Activated CD4-positive, alpha-beta T cell treated with anti-CD3 and anti-CD28 coated beads, Interleukin-2, Interleukin-4, amounts not matched to agents 100 ng/mL and 50 ng/mL, durations not matched to agents 16 hours and 8 hours (primary cell): ENCODE results near the gene STXBP4.

Source experiments
- DNase-seq: peaks from one replicate; pipeline ENCODE4 v3.0.0-alpha.2; 2020; ENCODE audit warnings: low spot score

The STXBP4 gene

DNA sequence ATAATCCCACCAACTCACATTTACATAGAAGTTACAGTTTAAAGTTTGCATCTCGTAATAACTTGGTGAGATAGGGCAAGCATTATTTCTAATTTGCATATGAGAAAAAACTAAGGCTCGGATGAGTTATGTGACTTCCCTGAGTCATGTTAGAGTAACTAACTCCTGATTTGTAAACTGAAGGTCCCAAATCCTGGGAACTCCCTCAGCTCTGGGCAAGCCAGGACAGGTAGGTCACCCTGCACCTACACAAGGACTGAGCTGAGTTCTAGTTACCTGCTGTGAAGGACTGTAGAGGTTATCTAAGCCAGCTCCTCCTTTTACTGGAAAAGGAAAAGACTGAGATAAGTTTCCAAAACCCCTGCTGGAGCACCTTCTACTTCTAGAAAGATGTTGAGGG is 204.0 kb downstream of the STXBP4 start:
- DNase-seq: no peak

DNA sequence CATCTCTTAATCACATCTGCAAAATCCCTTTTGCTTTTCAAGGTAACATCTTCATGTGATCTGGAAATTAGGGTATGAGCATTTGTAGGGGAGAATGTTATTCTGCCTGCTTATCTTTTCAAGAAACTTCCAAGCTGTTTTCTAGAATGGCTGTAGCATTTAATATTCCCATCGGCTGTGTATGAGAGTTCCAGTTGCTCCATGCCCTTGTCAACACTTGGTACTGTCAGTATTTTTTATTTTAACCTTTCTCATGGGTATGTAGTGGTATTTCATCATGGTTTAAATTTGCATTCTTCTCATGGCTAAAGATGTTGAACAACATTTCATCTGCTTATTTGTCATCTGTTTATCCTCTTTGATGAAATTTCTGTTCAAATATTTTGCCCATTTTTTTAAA is 205.6 kb downstream of the STXBP4 start:
- no peak for DNase-seq

DNA sequence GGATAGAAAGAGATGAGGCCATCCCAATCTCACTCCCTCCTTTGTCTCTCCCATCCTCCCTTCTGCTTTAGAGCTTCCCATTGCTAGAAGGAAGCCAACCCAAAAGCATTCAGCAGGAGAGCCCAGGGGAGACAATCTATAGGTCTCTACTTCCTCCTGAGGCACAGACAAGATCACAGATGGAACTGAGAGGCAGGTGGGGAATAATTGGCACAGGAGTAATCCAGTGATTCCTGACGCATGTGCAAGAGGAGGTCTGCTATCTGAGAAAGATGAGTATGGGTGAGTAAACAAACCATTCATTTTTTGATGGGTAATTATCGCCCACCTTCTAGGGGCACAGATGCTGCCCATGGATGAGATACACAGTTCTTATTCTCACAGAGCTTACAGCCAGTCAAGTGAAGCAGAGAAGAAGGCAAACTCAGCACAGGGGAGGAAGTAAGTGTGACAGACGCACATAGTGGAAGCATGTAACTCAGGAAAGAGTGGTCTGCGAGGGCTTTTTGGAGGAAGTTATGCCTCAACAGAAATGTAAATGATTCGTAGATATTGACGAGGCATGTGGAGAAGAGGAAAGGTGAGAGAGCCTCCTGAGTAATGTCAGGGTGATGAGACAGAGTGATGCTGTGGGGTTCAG is 207.3 kb downstream of the STXBP4 start:
- no peak for DNase-seq

DNA sequence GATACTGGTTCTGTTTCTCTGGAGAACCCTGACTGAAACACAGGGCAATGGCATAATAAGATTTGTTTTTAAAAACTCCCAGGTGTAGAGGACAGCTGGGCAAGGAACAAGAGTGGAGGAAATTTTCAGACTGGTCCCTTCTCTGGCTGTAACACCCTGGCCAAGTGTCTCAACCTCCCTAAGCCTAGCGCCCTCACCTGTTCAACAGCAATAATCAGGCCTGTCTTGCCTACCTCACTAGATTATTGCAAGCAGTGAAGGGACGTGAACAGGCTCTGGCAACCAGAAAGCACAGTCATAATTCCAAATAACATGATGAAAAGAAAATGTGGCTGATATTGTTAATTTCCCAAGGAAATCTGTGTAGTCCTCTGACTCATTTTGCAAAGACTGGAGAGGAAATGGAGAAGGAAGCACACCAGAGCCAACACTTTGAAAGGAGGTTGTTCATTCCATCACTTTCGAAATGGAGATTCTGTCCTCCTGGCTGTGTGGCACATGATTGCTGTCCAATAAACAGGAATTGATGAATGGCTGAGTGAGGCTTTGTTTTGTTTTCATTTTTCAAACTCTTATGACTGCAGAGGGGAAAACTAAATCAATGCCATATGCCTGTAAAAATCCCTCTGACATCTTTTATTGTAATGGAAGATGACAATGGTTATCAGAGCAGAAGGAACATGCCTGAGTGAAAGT is 208.7 kb downstream of the STXBP4 start:
- DNase-seq: no peak

DNA sequence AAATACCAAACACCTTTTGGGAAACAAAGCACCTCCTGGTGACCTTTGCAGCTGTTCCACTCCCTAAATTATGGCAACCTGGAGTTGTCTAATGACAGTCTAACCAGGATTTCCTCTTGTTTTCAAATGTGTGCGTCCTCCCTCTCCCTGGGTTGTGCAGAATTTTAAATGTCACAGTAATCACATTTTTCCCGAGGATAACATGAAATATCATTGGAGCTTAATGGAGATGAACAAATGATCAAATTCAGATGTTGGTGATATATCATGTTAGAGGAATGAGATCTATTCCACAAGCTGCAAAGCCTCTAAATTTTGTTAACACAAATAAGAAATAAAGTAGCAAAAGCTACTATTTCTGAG is 209.3 kb downstream of the STXBP4 start:
- DNase-seq: no peak

DNA sequence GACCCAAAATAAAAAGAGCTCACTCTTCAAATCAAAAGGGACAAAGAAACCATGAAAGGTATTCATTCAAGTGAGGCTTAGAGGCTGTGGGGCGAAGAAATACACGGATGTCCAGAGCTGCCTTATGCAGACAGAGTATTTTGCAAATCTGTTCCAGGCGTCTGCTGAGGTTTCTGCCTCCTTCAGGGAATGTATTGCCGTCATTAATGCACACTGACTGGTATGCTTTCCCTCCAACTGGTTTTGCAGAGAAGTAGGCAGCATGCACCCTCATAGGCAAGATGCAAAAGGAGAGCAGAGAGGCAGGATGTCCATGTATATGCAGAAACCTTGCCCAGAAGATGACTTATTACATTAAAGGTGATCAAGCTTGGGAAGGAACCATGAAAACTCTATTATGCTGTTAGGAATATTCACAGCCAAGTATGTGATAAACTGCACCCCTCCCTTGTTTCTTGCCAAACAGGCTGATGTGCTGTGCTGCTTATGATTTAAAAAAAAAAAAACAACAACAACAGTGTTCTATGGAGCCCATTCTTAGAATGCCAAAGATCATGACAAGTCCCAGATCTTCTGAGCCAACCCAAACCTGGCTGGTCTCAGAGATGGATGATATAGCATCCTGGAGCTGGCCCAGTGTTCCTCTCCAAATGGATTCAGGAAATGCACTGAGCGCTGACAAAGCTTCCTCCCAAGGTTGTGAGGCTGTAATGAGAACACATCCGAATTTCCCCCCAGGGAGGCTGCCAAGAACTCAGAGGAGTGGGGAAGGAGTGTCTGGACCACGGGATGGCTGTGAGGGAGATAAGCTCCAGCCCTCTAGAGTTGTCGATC is 218.6 kb downstream of the STXBP4 start:
- DNase-seq: no peak

DNA sequence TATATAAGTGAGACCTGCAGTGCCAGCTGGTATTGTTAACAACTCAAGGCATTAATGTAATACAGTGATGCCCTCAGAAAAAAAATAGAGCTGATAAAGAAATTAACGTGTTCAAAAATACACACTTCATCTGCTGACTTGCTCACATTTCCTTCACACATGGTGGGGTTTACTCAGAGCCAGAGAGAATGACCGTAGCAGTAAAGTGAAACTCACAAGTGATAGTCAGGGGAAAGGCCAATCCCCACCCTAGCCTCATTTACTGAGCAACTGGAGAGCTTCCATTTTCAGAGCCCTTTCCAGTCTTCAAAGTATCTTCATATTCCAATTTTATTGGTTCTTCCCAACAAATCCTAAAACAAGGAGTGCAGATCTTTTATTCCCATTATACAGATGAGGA is 222.2 kb downstream of the STXBP4 start:
- DNase-seq: no peak

DNA sequence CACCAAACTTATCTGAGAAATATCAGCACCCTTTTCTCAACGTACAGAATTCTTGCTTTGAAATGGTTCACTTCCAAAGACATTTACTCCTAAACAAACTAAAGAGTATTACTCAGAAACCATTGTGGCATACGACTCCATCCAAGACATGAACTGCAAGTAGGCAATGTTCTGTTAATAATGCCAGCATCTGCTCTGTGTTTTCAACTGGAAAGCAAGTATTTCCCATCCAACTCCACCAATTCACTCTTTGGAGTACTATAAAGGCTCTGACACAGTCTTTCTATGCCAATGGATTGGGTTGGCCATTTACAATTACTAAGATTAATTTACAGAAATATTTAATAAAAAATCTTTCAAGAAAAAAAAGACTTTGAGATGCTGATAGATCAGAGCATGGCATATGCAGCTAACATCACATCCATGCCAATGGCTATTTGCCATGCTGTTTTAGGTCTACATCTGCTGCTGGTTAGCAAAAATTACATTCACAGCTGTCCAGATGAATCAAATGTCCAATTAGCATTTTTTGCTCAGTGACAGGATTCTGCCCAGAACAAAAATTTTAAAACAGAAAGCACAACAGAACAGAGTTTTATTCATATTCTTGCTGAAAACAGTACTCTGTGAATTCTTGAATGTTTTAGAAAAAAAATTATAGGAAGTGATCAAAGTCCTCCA is 230.3 kb downstream of the STXBP4 start:
- no peak for DNase-seq

DNA sequence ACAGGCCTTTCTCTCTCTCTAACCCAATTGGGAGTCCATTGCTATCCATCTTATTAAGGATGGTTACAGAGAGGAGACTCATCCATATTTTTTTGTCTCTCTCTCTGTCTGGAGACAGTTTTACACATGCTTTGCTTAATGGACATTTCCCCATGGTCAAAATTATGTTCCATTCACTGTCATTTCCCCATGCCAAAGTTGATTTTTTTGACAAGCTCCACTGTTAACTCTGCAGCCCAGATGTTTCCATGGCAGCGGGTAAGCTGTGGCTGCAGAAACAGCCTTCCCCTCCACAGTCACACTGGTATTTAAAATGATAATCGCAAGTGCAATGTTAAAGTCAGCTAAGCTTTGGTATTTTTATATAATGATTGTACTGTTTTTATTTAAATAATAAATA is 232.3 kb downstream of the STXBP4 start:
- DNase-seq: no peak

DNA sequence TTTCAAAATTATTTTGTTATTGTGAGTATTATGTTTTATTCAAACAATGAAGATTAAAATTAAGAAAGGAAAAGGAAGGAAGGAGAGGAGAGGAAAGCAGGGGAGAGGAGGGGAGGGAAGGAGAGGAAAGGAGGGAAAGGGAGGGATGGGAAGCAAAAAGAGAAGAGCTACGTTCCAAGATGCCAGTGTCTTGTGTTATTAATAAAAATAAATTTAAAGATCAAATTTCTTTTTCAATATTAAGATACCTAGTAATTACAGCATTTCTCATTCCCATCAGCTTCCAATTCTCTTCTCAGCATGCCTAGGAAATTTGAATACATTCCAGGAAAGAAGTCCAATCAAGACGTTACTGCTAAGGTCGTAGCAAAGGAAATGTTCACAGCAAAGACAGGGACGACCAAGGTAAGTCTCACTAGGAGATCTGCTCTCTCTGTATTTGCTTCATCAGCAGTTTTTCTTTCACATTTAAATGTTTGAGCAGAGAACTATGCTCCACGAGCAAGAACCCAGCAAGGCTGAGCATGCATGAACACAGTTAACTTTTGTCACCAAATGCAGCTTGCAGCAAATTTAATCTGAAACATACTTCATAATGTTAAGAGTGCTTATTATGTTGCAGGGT is 232.9 kb downstream of the STXBP4 start:
- DNase-seq: no peak

DNA sequence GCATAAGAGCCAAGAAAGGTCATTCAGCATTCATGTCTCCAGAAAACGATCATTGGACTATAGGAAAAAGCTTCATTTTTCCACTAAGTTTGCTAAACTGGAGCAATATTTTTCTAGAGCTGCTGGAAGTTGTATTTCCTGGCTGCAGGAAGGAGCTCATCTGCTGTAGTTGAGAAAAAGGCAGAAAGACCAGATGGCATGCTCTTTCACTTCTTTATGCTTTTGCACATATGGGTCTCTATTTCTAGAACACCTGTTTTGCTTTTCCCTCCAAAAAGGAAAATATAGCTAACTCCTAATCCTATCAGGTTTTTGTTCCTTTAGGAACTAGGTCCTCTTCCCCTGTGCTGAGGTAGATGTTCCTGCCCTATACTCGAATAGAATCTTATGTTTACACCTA is 234.3 kb downstream of the STXBP4 start:
- DNase-seq: no peak

DNA sequence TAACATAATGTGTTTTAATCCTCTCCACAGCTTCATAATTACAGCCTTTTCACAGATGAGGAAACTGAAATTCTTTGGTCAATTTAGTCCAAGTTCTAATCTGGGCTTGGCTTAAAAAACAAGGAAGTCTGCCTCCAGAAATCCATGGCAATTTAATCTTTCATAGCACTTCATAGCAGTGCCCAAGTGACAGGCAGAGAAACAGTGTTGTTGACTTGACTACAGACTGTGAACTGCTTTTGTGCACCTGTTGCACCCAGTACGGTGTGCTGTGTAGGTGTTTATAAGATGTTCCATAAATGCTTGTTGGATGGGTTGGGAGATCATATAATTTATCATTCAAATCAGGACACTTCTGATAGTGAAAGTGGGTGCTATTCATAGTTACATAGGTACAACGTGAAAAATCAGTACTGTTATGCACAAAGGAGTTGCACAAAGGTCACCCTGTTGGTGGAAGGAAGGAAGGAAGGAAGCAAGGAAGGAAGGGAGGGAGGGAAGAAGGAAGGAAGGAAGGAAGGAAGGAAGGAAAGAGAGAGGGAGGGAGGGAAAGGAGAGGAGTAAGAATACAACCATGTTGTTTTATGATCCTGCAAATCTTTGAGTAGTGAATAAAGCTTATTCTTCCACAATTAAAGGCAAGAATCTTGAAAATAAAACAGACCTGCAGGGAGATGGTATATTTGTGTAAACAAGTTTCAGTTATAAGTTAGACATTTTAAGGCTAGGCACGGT is 239.7 kb downstream of the STXBP4 start:
- DNase-seq: no peak

DNA sequence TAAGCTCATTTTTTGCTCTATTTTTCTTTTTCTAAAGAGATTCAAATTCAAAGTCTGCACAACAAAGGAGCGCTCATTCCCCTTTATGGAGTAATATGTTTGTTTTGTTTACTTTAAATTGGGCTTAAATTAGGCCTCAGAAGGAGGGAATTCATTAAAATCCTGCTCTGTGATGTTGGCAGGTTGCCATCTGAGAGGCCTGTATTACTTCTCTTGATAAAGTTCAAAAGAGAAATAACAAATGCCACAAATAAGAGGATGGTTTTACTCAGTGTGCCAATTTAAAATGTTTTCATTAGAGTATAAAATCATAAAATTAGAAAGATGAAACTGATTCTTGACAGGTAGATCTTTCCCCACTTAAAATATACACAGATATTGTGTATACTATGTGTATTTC is 241.7 kb downstream of the STXBP4 start:
- DNase-seq: no peak

DNA sequence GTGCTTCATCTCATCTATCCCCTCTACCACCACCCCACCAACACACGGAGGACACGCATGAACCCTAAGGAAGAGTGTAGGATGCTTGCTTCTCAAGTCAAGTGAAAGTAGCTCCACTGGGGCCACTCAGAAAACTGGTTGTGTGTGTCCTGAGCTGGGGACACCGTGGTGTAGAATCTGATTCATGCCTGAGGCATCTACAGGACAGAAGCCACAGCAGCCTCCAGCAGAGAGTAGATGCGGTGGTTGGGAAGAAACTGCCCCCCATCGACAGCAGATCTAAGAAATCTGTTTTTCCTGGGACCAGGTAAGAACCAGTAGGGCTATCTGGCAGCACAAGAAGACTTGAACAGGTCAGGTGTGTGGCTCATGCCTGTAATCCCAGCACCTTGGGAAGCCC is 244.3 kb downstream of the STXBP4 start:
- DNase-seq: no peak

DNA sequence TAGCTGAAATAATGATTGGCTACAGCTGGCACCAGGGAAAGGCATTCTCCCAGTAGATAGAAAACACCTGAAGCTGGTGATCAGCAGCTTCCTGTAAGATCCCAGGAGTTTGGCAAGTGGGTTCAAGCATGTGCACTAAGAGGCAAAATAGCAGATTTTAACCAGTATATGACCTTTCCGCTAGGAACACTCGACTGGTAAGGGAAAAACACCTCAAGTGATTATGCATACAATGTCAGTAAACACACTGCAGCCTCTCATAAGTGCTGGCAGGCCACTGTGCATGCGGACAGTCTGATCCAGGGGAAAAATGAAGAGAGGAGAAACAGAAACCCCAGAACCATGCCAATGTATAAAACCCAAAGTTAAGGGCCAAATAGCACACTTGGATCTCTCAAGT is 247.1 kb downstream of the STXBP4 start:
- no peak for DNase-seq

DNA sequence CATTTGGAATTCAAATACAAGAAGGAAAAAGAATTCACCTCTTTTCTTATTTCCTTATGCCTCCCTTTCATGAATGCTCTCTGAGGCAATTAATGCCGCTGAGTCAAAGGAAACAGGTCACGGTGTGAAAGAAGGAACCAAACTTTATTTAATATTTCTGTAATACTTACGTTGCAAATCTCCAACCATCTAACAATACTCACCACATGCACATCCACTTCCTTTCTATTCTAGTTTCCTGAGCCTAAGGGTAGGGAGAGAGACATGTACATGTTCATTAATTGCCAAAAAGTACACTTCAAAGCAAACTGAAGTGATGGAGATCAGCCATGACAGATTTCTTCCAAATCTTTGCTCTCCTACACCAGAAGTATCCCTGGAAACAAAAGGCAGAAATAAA is 248.3 kb downstream of the STXBP4 start:
- DNase-seq: no peak

DNA sequence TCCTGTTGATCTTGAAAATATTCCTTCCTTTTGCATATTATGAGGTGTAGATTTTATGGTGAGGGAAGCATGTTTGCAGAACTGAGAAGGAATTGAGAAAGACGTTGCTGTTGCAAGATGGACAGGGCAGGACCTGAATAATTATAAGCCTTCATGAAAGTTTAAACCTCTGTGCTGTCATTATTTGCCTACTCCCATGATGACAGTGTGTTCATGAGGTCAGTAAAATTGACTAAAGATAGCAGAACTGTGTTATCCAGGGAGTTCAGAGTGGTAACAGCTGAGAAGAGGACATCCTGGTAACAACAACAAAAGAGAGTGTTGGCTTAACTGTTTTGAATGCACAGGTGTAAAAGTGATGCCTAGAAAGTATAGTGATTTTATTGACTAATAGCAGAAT is 250.9 kb downstream of the STXBP4 start:
- DNase-seq: no peak

DNA sequence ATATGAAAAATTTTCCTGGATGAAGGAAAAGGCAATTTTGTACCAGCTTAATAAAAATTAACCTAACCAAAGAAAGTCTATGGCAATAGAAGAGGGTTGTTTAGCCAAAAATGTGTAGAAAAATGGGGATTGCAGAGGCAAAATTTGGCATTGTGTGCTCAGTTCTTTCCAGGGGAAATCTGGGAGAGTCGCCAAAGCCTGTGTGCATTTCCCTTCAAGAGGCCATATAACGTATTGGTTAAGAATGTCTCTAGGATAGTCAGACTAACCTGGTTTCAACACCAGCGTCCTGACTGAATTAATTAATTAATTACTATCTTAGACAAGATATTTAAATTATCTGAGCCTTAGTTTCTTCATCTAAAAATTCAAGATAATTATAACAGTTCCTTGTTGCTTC is 251.4 kb downstream of the STXBP4 start:
- no peak for DNase-seq
